ENCODE data around the gene ADCY10. TPM values are rescaled to one million over a fixed set of nuclear protein-coding genes. Genes with fewer than 3 reads are reported as not detected.

Gene ADCY10
- total RNA-seq, 1 donor from 2014 or later = 0.39 TPM

GRCh38 chr1:167764458-167765330, 149.2 kb downstream of the ADCY10 start:
- TF ChIP-seq CTCF (conservative IDR thresholded peaks at IDR 0.05) = no peak
- DNase-seq (ENCODE audit: extremely low spot score, unreplicated experiment) = no peak
- Mint-ChIP-seq H3K27me3 (no peaks in the 10 kb centered on the region), H3K9me3 (no peaks in the 10 kb centered on the region), H3K4me3 (no peak overlapping the region), H3K4me1 (ENCODE audit: unreplicated experiment) (peaks cover 19% of the 10 kb centered on the region), H3K36me3 (peaks cover 28% of the 10 kb centered on the region), H3K27ac (no peak overlapping the region)

- TF ChIP-seq CTCF (conservative IDR thresholded peaks at IDR 0.05) = no peak
- H3K4me1 Mint-ChIP-seq (ENCODE audit: unreplicated experiment) = peaks cover 20% of the 10 kb centered on the region
- DNase-seq (ENCODE audit: extremely low spot score, unreplicated experiment) = no peak
- H3K27me3 Mint-ChIP-seq = no peaks in the 10 kb centered on the region
- H3K36me3 Mint-ChIP-seq = peaks cover 19% of the 10 kb centered on the region
- no peak overlapping the region for H3K27ac Mint-ChIP-seq
- H3K4me3 Mint-ChIP-seq = no peak overlapping the region
- no peaks in the 10 kb centered on the region for H3K9me3 Mint-ChIP-seq
Observed at GRCh38 chr1:167763525-167764220, 150.3 kb downstream of the ADCY10 start.

- Mint-ChIP-seq H3K36me3 (peaks cover 8% of the 10 kb centered on the region), H3K9me3 (no peaks in the 10 kb centered on the region), H3K4me3 (no peak overlapping the region), H3K27me3 (no peaks in the 10 kb centered on the region), H3K4me1 (ENCODE audit: unreplicated experiment) (peaks cover 20% of the 10 kb centered on the region), H3K27ac (no peak overlapping the region)
- no peak for DNase-seq (ENCODE audit: extremely low spot score, unreplicated experiment)
- no peak for TF ChIP-seq CTCF (conservative IDR thresholded peaks at IDR 0.05)
Observed at GRCh38 chr1:167762061-167762746, 151.7 kb downstream of the ADCY10 start.

- TF ChIP-seq CTCF (conservative IDR thresholded peaks at IDR 0.05) = no peak
- Mint-ChIP-seq H3K4me1 (ENCODE audit: unreplicated experiment) (peaks cover 27% of the 10 kb centered on the region), H3K27ac (no peak overlapping the region)
Observed at GRCh38 chr1:167761400-167761799, 152.5 kb downstream of the ADCY10 start.

More at GRCh38 chr1:167761400-167761799, 152.5 kb downstream of the ADCY10 start:
- no peak overlapping the region for H3K4me3 Mint-ChIP-seq
- H3K27me3 Mint-ChIP-seq = no peaks in the 10 kb centered on the region
- no peaks in the 10 kb centered on the region for H3K9me3 Mint-ChIP-seq
- H3K36me3 Mint-ChIP-seq = peaks cover 4% of the 10 kb centered on the region
- no peak for DNase-seq (ENCODE audit: extremely low spot score, unreplicated experiment)

Other genes starting within 250 kb of the ADCY10 start
- gene MPZL1, start 192.2 kb downstream of the ADCY10 start, total RNA-seq (ENCODE audit: low replicate concordance) = 93.8 and 103 TPM in 2 replicates
- 27.2 and 38.3 TPM in 2 replicates for gene DCAF6, start 22.5 kb upstream of the ADCY10 start, total RNA-seq (ENCODE audit: low replicate concordance)
- gene MPC2, start 22.9 kb upstream of the ADCY10 start, total RNA-seq (ENCODE audit: low replicate concordance) = 60.2 and 86.4 TPM in 2 replicates
- gene GPR161, start 222.8 kb upstream of the ADCY10 start, total RNA-seq (ENCODE audit: low replicate concordance) = 12.8 and 32.6 TPM in 2 replicates

Data from type B pancreatic cell (in vitro differentiated cells).